ENCODE results near the gene SH2D5. TPM values are rescaled to one million over a fixed set of nuclear protein-coding genes. Genes with fewer than 3 reads are reported as not detected.
A peak's percentile ranks its signal among the peaks of the same experiment; 100 is the strongest.

The SH2D5 gene
- total RNA-seq, 1 experiment from 2014 or later: 20.0 TPM

- no peak for DNase-seq (ENCODE audit: low spot score)
Observed at GRCh38 chr1:20713440-20713839, 19.1 kb downstream of the SH2D5 start.

DNA sequence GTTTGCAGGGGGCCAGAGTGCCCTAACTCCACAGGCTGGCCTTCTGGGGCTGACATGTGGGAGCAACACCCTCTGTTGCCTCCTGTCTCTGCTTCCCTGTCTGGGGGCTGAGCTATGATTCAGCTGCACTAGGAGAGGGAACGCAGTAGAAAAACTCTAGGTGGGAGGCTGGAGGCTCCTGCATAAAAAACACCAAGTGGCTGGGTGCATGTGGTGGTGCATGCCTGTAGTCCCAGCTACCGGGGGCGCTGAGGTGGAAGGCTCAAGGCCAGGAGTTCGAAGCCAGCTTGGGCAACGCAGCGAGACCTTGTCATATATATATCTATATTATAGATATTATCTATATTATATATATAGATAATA lies 20.3 kb downstream of the SH2D5 start:
- no peak for DNase-seq (ENCODE audit: low spot score)

- no peak for DNase-seq (ENCODE audit: low spot score)
Observed at GRCh38 chr1:20711285-20712214, 21.0 kb downstream of the SH2D5 start.

DNA sequence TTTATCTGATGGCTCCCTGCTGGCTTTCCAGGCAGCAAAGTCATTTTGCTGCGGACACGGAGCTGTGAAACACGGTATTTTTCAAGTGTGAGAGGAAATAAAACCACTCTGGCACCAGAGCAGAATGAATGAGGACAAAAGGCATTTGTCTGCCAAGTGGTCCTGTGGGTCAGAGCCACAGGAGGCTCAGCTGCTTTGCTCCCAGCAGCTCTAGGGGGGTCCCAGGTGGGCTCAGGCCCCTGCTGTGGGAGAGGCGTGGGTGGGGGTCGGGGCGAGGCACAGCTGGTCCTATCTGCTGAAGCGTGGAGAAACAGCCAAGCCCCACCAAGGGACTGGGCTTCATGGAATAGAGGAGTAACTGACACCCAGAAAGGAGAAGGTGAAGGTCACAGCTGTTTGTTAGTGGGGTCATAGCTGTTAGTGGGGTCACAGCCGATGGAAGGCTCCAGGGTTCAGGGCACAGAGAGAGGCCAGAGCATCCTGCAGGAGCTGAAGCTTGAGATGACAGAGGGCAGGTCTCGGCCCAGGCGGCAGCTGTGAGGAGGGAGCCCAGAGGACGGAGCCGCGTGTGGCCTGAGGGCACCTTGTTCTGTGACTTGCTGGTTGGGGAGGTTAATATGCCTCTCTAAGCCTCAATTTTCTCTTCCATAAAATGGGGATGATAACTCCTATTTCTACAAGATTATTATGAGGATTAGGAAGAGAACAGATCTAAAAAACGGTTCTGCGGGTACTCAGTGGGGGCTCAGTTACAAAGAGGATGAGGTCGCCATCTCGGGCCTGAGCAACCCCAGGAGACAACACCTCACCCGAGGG lies 21.8 kb downstream of the SH2D5 start:
- DNase-seq (ENCODE audit: low spot score): no peak

- no peak for DNase-seq (ENCODE audit: low spot score)
Observed at GRCh38 chr1:20709868-20710267, 22.6 kb downstream of the SH2D5 start.

- DNase-seq (ENCODE audit: low spot score): no peak
Observed at GRCh38 chr1:20708891-20709290, 23.6 kb downstream of the SH2D5 start.

- no peak for DNase-seq (ENCODE audit: low spot score)
Observed at GRCh38 chr1:20708057-20708456, 24.4 kb downstream of the SH2D5 start.

GRCh38 chr1:20706841-20707240 lies 25.7 kb downstream of the SH2D5 start:
- no peak for DNase-seq (ENCODE audit: low spot score)

DNA sequence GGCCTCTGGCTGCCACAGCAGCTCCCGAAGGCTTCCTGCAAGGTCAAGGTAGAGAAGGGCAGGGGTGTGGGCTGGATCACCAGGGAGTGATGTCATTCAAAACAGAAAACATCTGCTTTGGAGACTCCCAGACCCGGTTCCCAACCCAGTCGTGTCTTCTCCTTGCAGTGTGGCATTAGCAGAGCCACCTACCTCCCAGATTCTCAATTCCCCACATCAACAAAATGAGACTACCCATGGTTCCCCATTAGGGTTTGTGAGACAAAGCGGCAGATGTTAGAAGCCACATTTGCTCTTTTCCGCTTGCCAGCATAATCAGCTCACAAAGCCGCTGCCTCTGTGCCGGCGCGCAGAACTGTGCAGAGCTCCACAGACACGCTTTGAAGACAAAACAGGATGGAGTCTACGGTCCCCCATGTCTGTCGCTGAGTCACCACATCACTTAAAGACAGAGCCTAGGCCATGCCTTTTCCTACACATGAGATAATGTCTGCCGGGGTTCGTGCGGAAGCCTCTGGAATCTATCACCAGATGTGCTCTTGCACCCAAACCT lies 27.2 kb downstream of the SH2D5 start:
- no peak for DNase-seq (ENCODE audit: low spot score)

- no peak for DNase-seq (ENCODE audit: low spot score)
Observed at GRCh38 chr1:20704390-20705202, 27.9 kb downstream of the SH2D5 start.

DNA sequence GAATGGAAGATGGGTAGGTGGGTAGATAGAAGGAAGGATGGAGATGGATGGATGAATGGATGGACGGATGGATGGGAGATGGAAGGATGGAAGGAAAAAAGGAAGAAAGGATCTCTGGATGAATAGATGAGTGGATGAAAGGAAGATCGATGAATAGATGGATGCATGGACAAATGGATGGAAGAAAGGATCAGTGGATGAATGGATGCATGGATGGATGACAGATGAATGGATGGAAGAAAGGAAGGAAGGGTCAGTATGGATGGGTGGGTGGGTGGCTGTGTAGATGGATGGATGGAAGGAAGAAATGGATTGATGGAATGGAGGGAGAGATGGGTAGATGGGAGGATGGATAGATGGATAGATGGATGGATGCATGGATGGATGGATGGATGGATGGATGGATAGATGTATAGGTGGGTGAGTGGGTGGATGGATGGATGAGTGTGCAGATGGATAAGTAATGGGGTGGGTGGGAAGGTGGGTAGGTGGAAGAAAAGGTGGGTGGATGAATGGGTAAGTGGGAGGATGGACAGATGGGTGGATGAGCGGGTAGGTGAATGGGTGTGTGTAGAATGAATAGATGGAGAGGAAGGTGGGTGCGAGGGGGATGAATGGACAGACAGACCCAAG lies 29.3 kb downstream of the SH2D5 start:
- no peak for DNase-seq (ENCODE audit: low spot score)

GRCh38 chr1:20702416-20702815 lies 30.1 kb downstream of the SH2D5 start:
- DNase-seq (ENCODE audit: low spot score): no peak

- no peak for DNase-seq (ENCODE audit: low spot score)
Observed at GRCh38 chr1:20701847-20702246, 30.7 kb downstream of the SH2D5 start.

- DNase-seq (ENCODE audit: low spot score): no peak
Observed at GRCh38 chr1:20701446-20701845, 31.1 kb downstream of the SH2D5 start.

DNA sequence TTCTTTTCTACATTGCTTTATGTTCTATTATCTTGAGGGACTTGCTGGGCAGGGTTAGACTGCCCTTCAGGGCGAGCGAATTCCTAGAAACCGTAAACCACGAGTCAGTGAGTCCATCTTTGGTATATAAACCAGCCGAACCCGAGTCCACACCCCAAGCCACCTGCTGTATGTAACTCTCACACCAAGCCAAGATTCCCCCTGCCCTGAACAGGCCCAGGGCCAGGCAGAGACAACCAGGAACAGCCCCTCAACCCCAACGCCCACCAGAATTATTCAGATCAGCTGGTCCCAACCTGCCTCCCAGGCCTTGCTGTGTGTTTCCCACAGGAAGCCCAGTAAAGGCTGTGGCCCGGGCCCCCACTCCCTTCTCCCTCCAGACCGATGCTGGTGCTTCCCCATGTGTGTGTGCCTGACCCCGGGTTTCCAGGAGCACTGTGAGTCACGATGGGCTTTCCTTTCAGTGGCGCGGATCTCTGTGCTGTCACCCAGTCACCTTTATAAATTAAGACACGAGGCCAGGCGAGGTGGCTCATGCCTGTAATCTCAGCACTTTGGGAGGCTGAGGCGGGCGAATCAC lies 31.8 kb downstream of the SH2D5 start:
- no peak for DNase-seq (ENCODE audit: low spot score)

DNA sequence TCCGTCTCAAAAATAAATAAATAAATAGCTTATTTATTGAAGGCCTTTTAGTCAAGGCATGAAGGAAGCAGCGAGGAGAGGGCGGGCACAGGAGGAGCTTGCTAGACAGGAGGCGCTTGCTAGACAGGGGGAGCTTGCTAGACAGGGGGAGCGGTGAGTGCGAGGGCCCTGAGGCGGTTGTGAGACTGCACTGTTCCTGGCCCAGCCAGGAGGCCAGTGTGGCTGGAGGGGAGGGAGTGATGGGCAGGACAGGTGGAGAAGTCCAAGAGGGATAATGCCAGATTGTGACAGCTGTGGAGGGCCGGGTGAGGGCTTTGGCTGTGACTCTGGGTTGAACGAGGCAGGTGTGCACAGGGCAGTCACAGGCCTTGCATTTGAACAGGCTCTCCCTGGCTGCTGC lies 32.9 kb downstream of the SH2D5 start:
- no peak for DNase-seq (ENCODE audit: low spot score)

DNA sequence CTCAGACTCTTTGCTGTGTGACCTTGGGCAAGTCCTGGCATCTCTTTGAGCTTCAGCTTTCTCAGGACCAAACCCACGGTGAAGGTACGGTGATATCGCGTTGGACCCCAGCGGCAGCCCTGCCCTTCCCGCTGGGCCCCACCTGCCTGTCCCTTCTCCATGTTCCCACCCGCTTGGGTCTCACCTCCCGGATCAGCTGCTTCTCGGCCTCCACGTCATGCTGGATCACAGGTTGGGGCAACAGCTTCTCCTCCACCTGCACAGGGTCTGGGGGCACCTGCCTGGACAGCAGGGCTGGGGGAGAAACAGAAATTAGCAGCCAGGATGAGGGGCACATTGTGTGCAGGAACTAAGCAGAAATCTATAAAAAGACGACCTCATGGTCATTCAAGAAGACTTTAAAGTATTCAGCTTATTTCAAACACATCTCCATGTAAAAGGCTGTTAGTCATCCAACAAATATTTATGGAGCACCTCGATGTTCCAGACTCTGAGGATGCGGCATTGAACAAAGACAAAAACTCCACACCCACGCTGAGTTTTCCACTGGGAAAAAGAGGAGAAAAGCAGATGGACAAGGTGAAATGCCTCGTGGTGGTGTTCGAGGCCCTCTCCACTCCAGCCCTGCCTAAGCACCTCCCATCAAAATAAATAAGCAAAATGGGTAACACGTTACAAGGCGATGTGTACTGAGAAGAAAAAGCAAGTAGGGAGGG lies 34.1 kb downstream of the SH2D5 start:
- peak; percentile 62 for DNase-seq (ENCODE audit: low spot score)

- DNase-seq (ENCODE audit: low spot score): no peak
Observed at GRCh38 chr1:20697563-20697962, 34.9 kb downstream of the SH2D5 start.

DNA sequence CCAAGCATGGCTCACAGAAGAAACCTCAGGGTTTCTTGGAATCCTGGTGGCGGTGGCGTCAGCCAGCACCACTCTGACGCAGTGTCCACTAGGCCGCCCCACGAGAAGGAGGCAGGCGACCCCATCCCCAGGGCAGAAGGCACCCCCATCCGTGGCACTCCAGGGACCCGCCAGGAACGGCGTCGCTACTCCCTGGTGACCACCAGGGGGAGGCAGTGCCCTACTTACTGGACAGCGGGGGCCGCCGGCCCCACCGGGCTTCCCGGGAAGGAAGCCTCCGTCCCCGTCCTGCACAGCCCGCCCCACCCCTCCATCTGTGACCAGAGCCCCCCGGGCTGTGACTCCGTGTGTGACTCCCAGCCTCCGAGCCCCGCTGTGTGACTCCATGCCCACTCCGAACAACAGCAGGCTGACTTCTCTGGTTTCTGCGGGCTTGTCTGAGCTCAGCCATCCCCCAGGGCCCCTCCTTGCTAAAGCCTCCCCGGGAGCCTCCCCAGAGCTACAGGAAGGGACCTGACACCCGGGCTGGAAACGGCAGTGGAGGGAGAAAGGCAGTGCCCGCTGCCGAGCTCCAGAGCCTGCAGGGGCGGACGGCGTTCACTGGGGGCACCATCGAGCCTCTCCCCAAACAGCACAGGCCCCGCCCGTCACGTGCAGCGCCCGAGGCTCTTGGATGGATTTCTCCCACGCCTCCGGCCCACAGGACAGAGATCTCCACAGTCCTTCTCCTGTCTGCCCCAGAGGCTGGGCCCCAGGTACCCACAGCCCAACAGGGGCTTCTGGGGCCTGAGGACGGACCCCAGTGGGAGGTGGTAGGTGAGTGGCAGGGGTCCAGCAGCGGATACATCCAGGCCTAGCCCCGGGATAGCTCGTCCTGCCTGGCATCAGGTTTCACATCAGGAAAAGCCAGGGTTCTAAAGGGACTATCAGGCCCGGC lies 35.8 kb downstream of the SH2D5 start:
- DNase-seq (ENCODE audit: low spot score): peak; percentile 83

Data from A172 (cell line).